GF-D8 (cell line): ENCODE data around the gene CMSS1.

Source experiments
- DNase-seq: peaks from one replicate; lab custom pipeline; 2025; lab: John Stamatoyannopoulos, UW

The CMSS1 gene

GRCh38 chr3:99999536-99999935 lies 181.9 kb downstream of the CMSS1 start:
- no peak for DNase-seq

GRCh38 chr3:100001083-100001482 lies 183.4 kb downstream of the CMSS1 start:
- DNase-seq = no peak

- DNase-seq = no peak
These were observed 184.0 kb downstream of the CMSS1 start for GRCh38 chr3:100001526-100002270.

GRCh38 chr3:100002599-100003350 lies 185.1 kb downstream of the CMSS1 start:
- no peak for DNase-seq

- no peak for DNase-seq
These were observed 186.2 kb downstream of the CMSS1 start for GRCh38 chr3:100003609-100004503.

GRCh38 chr3:100004931-100005330 lies 187.3 kb downstream of the CMSS1 start:
- DNase-seq = no peak

- DNase-seq = no peak
These were observed 188.2 kb downstream of the CMSS1 start for GRCh38 chr3:100005665-100006393.

- DNase-seq = no peak
These were observed 189.1 kb downstream of the CMSS1 start for GRCh38 chr3:100006570-100007271.

- DNase-seq = no peak
These were observed 189.7 kb downstream of the CMSS1 start for GRCh38 chr3:100007313-100007712.

GRCh38 chr3:100008081-100008698 lies 190.5 kb downstream of the CMSS1 start:
- no peak for DNase-seq

GRCh38 chr3:100009276-100010086 lies 191.8 kb downstream of the CMSS1 start:
- no peak for DNase-seq

GRCh38 chr3:100010087-100010417 lies 192.4 kb downstream of the CMSS1 start:
- no peak for DNase-seq

- DNase-seq = no peak
These were observed 201.1 kb downstream of the CMSS1 start for GRCh38 chr3:100018806-100019205.

- DNase-seq = no peak
These were observed 202.1 kb downstream of the CMSS1 start for GRCh38 chr3:100019719-100020118.

GRCh38 chr3:100020876-100021644 lies 203.4 kb downstream of the CMSS1 start:
- no peak for DNase-seq

- DNase-seq = no peak
These were observed 204.8 kb downstream of the CMSS1 start for GRCh38 chr3:100022506-100022905.

GRCh38 chr3:100023150-100023549 lies 205.5 kb downstream of the CMSS1 start:
- no peak for DNase-seq

- no peak for DNase-seq
These were observed 205.9 kb downstream of the CMSS1 start for GRCh38 chr3:100023595-100023994.
